Neural cell (in vitro differentiated cells): ENCODE data around the gene NKIRAS1. TPM values are rescaled to one million over a fixed set of nuclear protein-coding genes. Genes with fewer than 3 reads are reported as not detected.

Experiments
- H2AFZ ChIP-seq: fragments of 200-600, 300-800 bp; sonication (generic), shearing (Covaris generic); 2 replicates; pipeline ENCODE4 v1.6.0; 2014; ENCODE audit warnings: low read depth, mild to moderate bottlenecking, antibody characterized with exemption, low read length, moderate library complexity
- H3F3A ChIP-seq: fragments of 200-600 bp; shearing (Covaris generic); 2 replicates; pipeline ENCODE4 v1.6.1; 2016; ENCODE audit warnings: mild to moderate bottlenecking, moderate library complexity, mixed read lengths, antibody characterized with exemption, low read length; ENCODE audit not compliant: insufficient read depth, poor library complexity, severe bottlenecking
- H3K27ac ChIP-seq: fragments of 200-600, 300-800 bp; sonication (generic), shearing (Covaris generic); 2 replicates; pipeline ENCODE4 v1.5.1; 2014; ENCODE audit warnings: mild to moderate bottlenecking, low read length, moderate library complexity
- H3K27me3 ChIP-seq: fragments of 300-800, 200-600 bp; sonication (generic), shearing (Covaris generic); 2 replicates; pipeline ENCODE4 v1.6.0; 2014; ENCODE audit warnings: mild to moderate bottlenecking, low read depth, low read length, moderate library complexity; ENCODE audit not compliant: insufficient read depth
- H3K36me3 ChIP-seq: fragments of 300-800, 200-600 bp; sonication (generic), shearing (Covaris generic); 2 replicates; pipeline ENCODE4 v1.5.1; 2014; ENCODE audit warnings: mild to moderate bottlenecking, antibody characterized with exemption, low read length, moderate library complexity; ENCODE audit not compliant: insufficient read depth
- H3K4me2 ChIP-seq: fragments of 300-800, 200-600 bp; sonication (generic), shearing (Covaris generic); 2 replicates; pipeline ENCODE4 v1.6.0; 2014; ENCODE audit warnings: mild to moderate bottlenecking, low read length
- H3K4me3 ChIP-seq: fragments of 300-800, 200-600 bp; sonication (generic), shearing (Covaris generic); 2 replicates; pipeline ENCODE4 v1.5.1; 2014; ENCODE audit warnings: mild to moderate bottlenecking, low read length, moderate library complexity
- H3K79me2 ChIP-seq: fragments of 200-600 bp; shearing (Covaris generic); replicated peaks from 2 replicates; pipeline ENCODE4 v1.6.0; 2014; ENCODE audit warnings: mild to moderate bottlenecking, low read length, moderate library complexity; ENCODE audit not compliant: insufficient read depth
- H3K9ac ChIP-seq: fragments of 300-800, 200-600 bp; sonication (generic), shearing (Covaris generic); 2 replicates; pipeline ENCODE4 v1.6.1; 2016; ENCODE audit warnings: mild to moderate bottlenecking, low read length, mixed read lengths
- H3K9me2 ChIP-seq: fragments of 200-600 bp; shearing (Covaris generic); 2 replicates; pipeline ENCODE4 v1.6.1; 2016; ENCODE audit warnings: mild to moderate bottlenecking, low read length, mixed read lengths; ENCODE audit not compliant: insufficient read depth
- H3K9me3 ChIP-seq: fragments of 200-600, 300-800 bp; sonication (generic), shearing (Covaris generic); 2 replicates; pipeline ENCODE4 v1.6.1; 2016; ENCODE audit warnings: mild to moderate bottlenecking, mixed run types, low read length, moderate library complexity, mixed read lengths
- H4K20me1 ChIP-seq: fragments of 200-600 bp; shearing (Covaris generic); 2 replicates; pipeline ENCODE4 v1.6.1; 2016; ENCODE audit warnings: mild to moderate bottlenecking, mixed run types; ENCODE audit not compliant: insufficient read depth
- CTCF ChIP-seq: fragments of 450-650 bp; IDR thresholded peaks from 2 replicates; pipeline ENCODE4 v1.5.1; 2014; ENCODE audit warnings: antibody characterized with exemption, mild to moderate bottlenecking, moderate library complexity; ENCODE audit not compliant: poor library complexity, severe bottlenecking
- EP300 ChIP-seq: fragments of 450-650 bp; conservative IDR thresholded peaks from 2 replicates; pipeline ENCODE4 v1.6.1; 2014; ENCODE audit warnings: antibody characterized with exemption, mild to moderate bottlenecking, moderate library complexity; ENCODE audit not compliant: poor library complexity, severe bottlenecking
- EZH2 ChIP-seq: fragments of 200-600, 300-800 bp; shearing (Covaris generic), sonication (generic); IDR thresholded peaks from 2 replicates; pipeline ENCODE4 v1.6.1; 2014; ENCODE audit warnings: antibody characterized with exemption, low read length, borderline replicate concordance, mild to moderate bottlenecking; ENCODE audit not compliant: insufficient read depth, poor library complexity, severe bottlenecking
- MXI1 ChIP-seq: fragments of 450-650 bp; conservative IDR thresholded peaks from 2 replicates; pipeline ENCODE4 v1.6.1; 2014; ENCODE audit warnings: antibody characterized with exemption, mild to moderate bottlenecking; ENCODE audit not compliant: poor library complexity, severe bottlenecking
- POLR2AphosphoS5 ChIP-seq: IDR thresholded peaks from 2 replicates; pipeline ENCODE4 v1.6.1; 2012
- RAD21 ChIP-seq: fragments of 450-650 bp; conservative IDR thresholded peaks from 2 replicates; pipeline ENCODE4 v1.6.1; 2014; ENCODE audit warnings: antibody characterized with exemption, mild to moderate bottlenecking, moderate library complexity
- REST ChIP-seq: IDR thresholded peaks from 2 replicates; pipeline ENCODE4 v1.6.1; 2012; ENCODE audit warnings: borderline replicate concordance
- SMC3 ChIP-seq: fragments of 450-650 bp; conservative IDR thresholded peaks from 2 replicates; pipeline ENCODE4 v1.6.1; 2014; ENCODE audit warnings: antibody characterized with exemption, mild to moderate bottlenecking, moderate library complexity; ENCODE audit not compliant: poor library complexity
- TAF1 ChIP-seq: IDR thresholded peaks from 2 replicates; pipeline ENCODE4 v1.6.1; 2012; ENCODE audit warnings: low read depth
- polyA plus RNA-seq: library from polyadenylated mRNA; depleted of rRNA; stranded (reverse); fragments of >200 nt; gene quantifications from 2 replicates; pipeline ENCODE4 v1.2.3, GENCODE V29; 2014

Gene NKIRAS1
- polyA plus RNA-seq, 1 donor from 2014 or later: 42.1 TPM

- Histone ChIP-seq H3K9me3 (no peaks in the 10 kb centered on the region), H3K9me2 (no peaks in the 10 kb centered on the region), H3K36me3 (no peaks in the 10 kb centered on the region), H3K27ac (no peak overlapping the region), H3F3A (no peaks in the 10 kb centered on the region), H3K27me3 (no peaks in the 10 kb centered on the region), H2AFZ (no peak overlapping the region), H3K79me2 (no peaks in the 10 kb centered on the region), H3K4me3 (no peak overlapping the region), H3K4me2 (no peak overlapping the region), H3K9ac (no peak overlapping the region), H4K20me1 (no peaks in the 10 kb centered on the region)
- no peak for TF ChIP-seq EZH2
These were observed 46.7 kb downstream of the NKIRAS1 start for GRCh38 chr3:23869977-23870662.

- no peaks in the 10 kb centered on the region for H3F3A ChIP-seq
- H3K4me3 ChIP-seq: no peak overlapping the region
- TF ChIP-seq SMC3 (no peak), POLR2AphosphoS5 (no peak), EZH2 (no peak), EP300 (no peak), MXI1 (no peak), TAF1 (no peak), REST (no peak), RAD21 (no peak), CTCF (no peak)
- no peak overlapping the region for H3K9ac ChIP-seq
- H3K4me2 ChIP-seq: no peak overlapping the region
- H3K9me3 ChIP-seq: no peaks in the 10 kb centered on the region
- H3K27me3 ChIP-seq: no peaks in the 10 kb centered on the region
- H3K27ac ChIP-seq: no peak overlapping the region
- H3K79me2 ChIP-seq: peaks cover 4% of the 10 kb centered on the region
- no peaks in the 10 kb centered on the region for H4K20me1 ChIP-seq
- H3K36me3 ChIP-seq: no peaks in the 10 kb centered on the region
- no peak overlapping the region for H2AFZ ChIP-seq
- no peaks in the 10 kb centered on the region for H3K9me2 ChIP-seq
These were observed 49.0 kb downstream of the NKIRAS1 start for GRCh38 chr3:23867838-23868237.
